HEK293T (cell line): Measurements from ENCODE around the gene ADTRP.

ENCODE experiments used
- CTBP1 ChIP-seq: fragments of 450-650 bp; IDR thresholded peaks from 2 replicates; pipeline ENCODE4 v1.6.1; 2016; ENCODE audit warnings: borderline replicate concordance
- ELF4 ChIP-seq: fragments of 450-650 bp; IDR thresholded peaks from 2 replicates; pipeline ENCODE4 v1.6.1; 2017; ENCODE audit warnings: antibody characterized with exemption
- FOXA1 ChIP-seq: fragments of 450-650 bp; IDR thresholded peaks from 2 replicates; pipeline ENCODE4 v1.6.1; 2016; ENCODE audit warnings: mild to moderate bottlenecking
- FOXK2 ChIP-seq: fragments of 450-650 bp; IDR thresholded peaks from 2 replicates; pipeline ENCODE4 v1.6.1; 2016; ENCODE audit warnings: mild to moderate bottlenecking
- FOXM1 ChIP-seq: fragments of 450-650 bp; IDR thresholded peaks from 2 replicates; pipeline ENCODE4 v1.6.1; 2017; ENCODE audit warnings: mild to moderate bottlenecking, borderline replicate concordance
- SP1 ChIP-seq: fragments of 450-650 bp; IDR thresholded peaks from 2 replicates; pipeline ENCODE4 v1.6.1; 2017
- SUZ12 ChIP-seq: fragments of 450-650 bp; IDR thresholded peaks from 2 replicates; pipeline ENCODE4 v1.6.1; 2016; ENCODE audit warnings: mild to moderate bottlenecking

DNA sequence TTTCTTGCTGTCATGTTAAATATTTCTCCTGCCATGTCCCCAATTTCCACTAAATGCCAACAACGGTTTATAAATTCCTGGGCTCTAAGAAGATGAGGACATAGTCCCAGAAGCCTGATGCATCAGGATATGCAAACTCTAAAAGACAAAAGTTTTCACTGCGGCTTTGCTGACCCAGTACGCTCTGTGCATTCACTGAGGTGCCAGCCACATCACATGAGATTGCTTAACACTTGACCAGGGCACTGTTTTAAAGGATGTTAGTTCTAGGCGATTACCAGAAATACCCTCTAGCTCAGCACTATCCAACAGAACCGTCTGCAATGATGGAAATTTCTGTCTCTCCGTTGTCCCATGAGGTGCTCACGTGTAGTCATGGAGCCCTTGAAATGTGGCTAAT, 19.9 kb upstream of the ADTRP start:
- no peak for TF ChIP-seq CTBP1
- no peak for TF ChIP-seq SUZ12
- no peak for TF ChIP-seq ELF4
- TF ChIP-seq FOXM1 = no peak
- no peak for TF ChIP-seq SP1
- no peak for TF ChIP-seq FOXA1
- no peak for TF ChIP-seq FOXK2
